ENCODE measurements around the gene XYLB. TPM values are rescaled to one million over a fixed set of nuclear protein-coding genes. Genes with fewer than 3 reads are reported as not detected.

The XYLB gene
- total RNA-seq, 2 experiments from 2014 or later = 2.6 to 3.1 TPM

GRCh38 chr3:38334142-38335055, 12.2 kb upstream of the XYLB start:
- Mint-ChIP-seq H3K27ac (no peak overlapping the region), H3K4me3 (no peak overlapping the region), H3K27me3 (peaks cover 9% of the 10 kb centered on the region), H3K4me1 (peaks cover 3% of the 10 kb centered on the region), H3K36me3 (no peaks in the 10 kb centered on the region), H3K9me3 (no peaks in the 10 kb centered on the region)
- ATAC-seq (ENCODE audit: low read depth) (no peak), DNase-seq (no peak)
- POLR2A ChIA-PET = no interaction called here

DNA sequence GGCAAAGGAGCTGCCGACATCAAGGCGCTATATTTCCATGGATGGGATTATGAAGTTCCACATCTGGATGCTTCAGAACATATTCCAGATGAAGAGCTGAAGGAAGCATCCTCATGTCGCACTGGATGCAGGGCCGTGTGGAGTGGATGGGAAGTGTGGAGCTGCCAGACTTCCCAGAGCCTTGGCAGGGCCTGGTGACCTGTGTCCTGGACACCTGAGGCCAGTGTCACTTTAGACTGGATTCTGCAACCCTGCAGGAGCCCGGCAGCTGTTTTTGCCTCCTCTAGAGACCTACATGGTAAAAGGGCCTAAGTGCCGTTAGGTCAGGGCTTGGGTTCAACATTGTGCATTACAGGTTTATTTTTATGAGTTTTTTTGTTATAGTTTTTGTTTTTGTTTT, 11.3 kb upstream of the XYLB start:
- DNase-seq = no peak
- peaks cover 3% of the 10 kb centered on the region for H3K4me1 Mint-ChIP-seq
- no peak overlapping the region for H3K4me3 Mint-ChIP-seq
- ATAC-seq (ENCODE audit: low read depth) = no peak
- H3K36me3 Mint-ChIP-seq = no peaks in the 10 kb centered on the region
- POLR2A ChIA-PET = no interaction called here
- H3K27ac Mint-ChIP-seq = no peak overlapping the region
- no peaks in the 10 kb centered on the region for H3K9me3 Mint-ChIP-seq
- peaks cover 16% of the 10 kb centered on the region for H3K27me3 Mint-ChIP-seq

- Mint-ChIP-seq H3K9me3 (no peaks in the 10 kb centered on the region), H3K36me3 (no peaks in the 10 kb centered on the region), H3K27me3 (peaks cover 18% of the 10 kb centered on the region), H3K4me1 (peaks cover 3% of the 10 kb centered on the region), H3K4me3 (no peak overlapping the region), H3K27ac (no peak overlapping the region)
- DNase-seq (no peak), ATAC-seq (ENCODE audit: low read depth) (no peak)
- POLR2A ChIA-PET = no interaction called here
Measured at GRCh38 chr3:38337703-38338102, 8.9 kb upstream of the XYLB start.

DNA sequence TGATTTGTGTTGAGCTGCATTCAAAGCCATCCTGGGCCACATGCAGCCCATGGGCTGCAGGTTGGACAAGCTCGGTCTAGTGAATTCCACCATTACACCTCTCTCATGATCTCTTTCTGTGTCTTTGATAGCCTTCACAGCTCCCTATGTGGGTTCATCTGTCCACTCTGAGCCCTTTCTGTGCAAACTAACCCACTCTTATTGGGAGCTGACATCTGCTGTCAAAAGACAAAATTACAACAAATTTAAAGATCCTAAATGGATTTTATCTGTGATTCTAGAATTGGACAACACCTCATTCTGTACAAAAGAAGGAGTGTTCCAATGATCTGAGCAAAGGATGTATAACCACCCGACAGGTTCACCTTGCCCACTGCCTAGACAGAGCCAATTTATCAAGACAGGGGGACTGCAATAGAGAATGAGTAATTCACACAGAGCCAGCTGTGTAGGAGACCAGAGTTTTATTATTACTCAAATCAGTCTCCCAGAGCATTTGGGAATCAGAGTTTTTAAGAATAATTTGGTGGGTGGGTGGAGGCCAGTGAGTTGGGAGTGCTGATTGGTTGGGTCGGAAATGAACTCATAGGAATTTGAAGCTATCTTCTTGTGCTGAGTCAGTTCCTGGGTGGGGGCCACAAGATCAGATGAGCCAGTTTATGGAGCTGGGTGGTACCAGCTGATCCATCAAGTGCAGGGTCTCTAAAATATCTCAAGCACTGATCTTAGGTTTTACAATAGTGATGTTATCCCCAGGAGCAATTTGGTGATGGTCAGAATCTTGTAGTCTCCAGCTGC, 2.6 kb upstream of the XYLB start:
- H3K4me1 Mint-ChIP-seq = peaks cover 8% of the 10 kb centered on the region
- no peak overlapping the region for H3K27ac Mint-ChIP-seq
- ATAC-seq (ENCODE audit: low read depth) (no peak), DNase-seq (no peak)
- no peak overlapping the region for H3K4me3 Mint-ChIP-seq
- peaks cover 13% of the 10 kb centered on the region for H3K27me3 Mint-ChIP-seq
- H3K9me3 Mint-ChIP-seq = no peaks in the 10 kb centered on the region
- no peaks in the 10 kb centered on the region for H3K36me3 Mint-ChIP-seq
- POLR2A ChIA-PET = no interaction called here

GRCh38 chr3:38345879-38346586, 552 bp upstream of the XYLB start:
- H3K4me1 Mint-ChIP-seq = peaks cover 8% of the 10 kb centered on the region
- no peaks in the 10 kb centered on the region for H3K27me3 Mint-ChIP-seq
- POLR2A ChIA-PET = interaction anchor here (0.7 to 1.6 kb wide), 4 partner anchors 109 to 379 kb away, joined by 3 to 8 read pairs (median 3); no protein-coding TSS in a partner anchor
- ATAC-seq (ENCODE audit: low read depth) = no peak
- H3K36me3 Mint-ChIP-seq = no peaks in the 10 kb centered on the region
- peak overlapping the region; percentile 79 for H3K4me3 Mint-ChIP-seq
- H3K9me3 Mint-ChIP-seq = no peaks in the 10 kb centered on the region
- H3K27ac Mint-ChIP-seq = peak overlapping the region; percentile 67
- no peak for DNase-seq

DNA sequence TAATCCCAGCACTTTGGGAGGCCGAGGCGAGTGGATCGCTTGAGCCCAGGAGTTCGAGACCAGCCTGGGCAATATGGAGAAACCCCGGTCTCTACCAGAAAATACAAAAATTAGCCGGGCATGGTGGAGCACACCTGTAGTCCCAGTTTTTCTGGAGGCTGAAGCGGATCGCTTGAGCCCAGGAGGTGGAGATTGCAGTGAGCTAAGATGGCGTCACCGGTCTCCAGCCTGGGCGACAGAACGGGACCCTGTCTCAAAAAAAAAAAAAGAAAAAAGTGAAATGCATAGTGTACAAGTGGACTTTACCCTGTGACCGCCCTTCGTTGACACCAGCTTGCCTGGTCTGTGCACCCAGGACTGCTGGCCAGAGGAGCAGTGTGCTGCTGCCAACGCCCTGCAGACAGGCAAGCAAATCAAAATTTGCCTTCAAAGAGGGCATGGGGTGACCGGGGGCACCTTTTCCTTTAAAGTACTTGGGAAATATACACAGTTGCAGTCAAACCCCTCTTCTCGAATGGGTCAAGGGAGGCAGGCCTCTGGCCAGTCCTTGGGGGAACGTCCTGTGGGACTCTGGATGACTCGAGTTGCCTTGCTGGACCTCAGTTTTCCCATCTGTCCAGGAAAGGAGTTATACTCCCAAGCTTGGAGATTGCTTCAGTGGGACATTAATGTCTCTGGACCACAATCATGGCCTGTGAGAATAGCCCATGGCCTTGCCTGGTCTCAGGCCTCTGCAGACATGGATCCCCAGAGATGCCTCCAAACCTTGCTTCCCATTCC, 1.0 kb downstream of the XYLB start:
- ATAC-seq (ENCODE audit: low read depth) = no peak
- H3K27ac Mint-ChIP-seq = no peak overlapping the region
- peak overlapping the region; percentile 75 for H3K4me3 Mint-ChIP-seq
- no peaks in the 10 kb centered on the region for H3K27me3 Mint-ChIP-seq
- DNase-seq = no peak
- H3K9me3 Mint-ChIP-seq = no peaks in the 10 kb centered on the region
- H3K36me3 Mint-ChIP-seq = peaks cover 3% of the 10 kb centered on the region
- peaks cover 8% of the 10 kb centered on the region for H3K4me1 Mint-ChIP-seq
- POLR2A ChIA-PET = interaction anchor here (1.3 to 1.6 kb wide), 2 partner anchors 149 to 228 kb away, joined by 3 read pairs; no protein-coding TSS in a partner anchor

DNA sequence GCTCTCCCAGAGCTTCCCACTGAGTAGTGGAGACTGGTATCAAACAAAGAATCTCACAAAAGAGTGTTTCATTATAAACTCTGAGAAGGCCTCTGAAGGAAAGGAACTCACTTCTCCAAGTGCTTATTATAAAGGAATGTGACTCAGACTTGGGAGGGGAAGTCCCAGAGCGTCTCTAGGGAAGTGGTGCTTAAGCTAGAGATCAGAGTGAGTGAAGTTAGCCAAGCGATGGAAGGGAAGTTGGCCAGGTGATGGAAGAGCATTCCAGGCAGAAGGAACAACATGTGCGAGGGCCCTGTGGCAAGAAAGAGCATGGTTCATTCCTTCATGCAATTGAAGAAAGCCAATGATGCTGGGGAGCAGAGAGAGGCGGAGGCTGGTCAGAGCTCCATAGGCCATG, 2.3 kb downstream of the XYLB start:
- DNase-seq (no peak), ATAC-seq (ENCODE audit: low read depth) (no peak)
- Mint-ChIP-seq H3K36me3 (peaks cover 8% of the 10 kb centered on the region), H3K9me3 (no peaks in the 10 kb centered on the region), H3K27ac (no peak overlapping the region), H3K4me3 (no peak overlapping the region), H3K27me3 (no peaks in the 10 kb centered on the region), H3K4me1 (peaks cover 8% of the 10 kb centered on the region)
- POLR2A ChIA-PET = no interaction called here

GRCh38 chr3:38349684-38350359, 3.2 kb downstream of the XYLB start:
- Mint-ChIP-seq H3K27ac (no peak overlapping the region), H3K27me3 (no peaks in the 10 kb centered on the region), H3K9me3 (no peaks in the 10 kb centered on the region), H3K4me3 (no peak overlapping the region), H3K36me3 (peaks cover 8% of the 10 kb centered on the region), H3K4me1 (peaks cover 8% of the 10 kb centered on the region)
- ATAC-seq (ENCODE audit: low read depth) (no peak), DNase-seq (no peak)
- POLR2A ChIA-PET = no interaction called here

- POLR2A ChIA-PET = no interaction called here
- peaks cover 9% of the 10 kb centered on the region for H3K36me3 Mint-ChIP-seq
- DNase-seq (no peak), ATAC-seq (ENCODE audit: low read depth) (no peak)
- no peak overlapping the region for H3K27ac Mint-ChIP-seq
- peaks cover 4% of the 10 kb centered on the region for H3K4me1 Mint-ChIP-seq
- H3K9me3 Mint-ChIP-seq = no peaks in the 10 kb centered on the region
- H3K27me3 Mint-ChIP-seq = no peaks in the 10 kb centered on the region
- H3K4me3 Mint-ChIP-seq = no peak overlapping the region
Measured at GRCh38 chr3:38353151-38353550, 6.6 kb downstream of the XYLB start.

- Mint-ChIP-seq H3K4me3 (no peak overlapping the region), H3K36me3 (peaks cover 9% of the 10 kb centered on the region), H3K9me3 (no peaks in the 10 kb centered on the region), H3K27ac (no peak overlapping the region), H3K27me3 (no peaks in the 10 kb centered on the region), H3K4me1 (no peaks in the 10 kb centered on the region)
- no peak for DNase-seq
- ATAC-seq (ENCODE audit: low read depth) = no peak
- POLR2A ChIA-PET = no interaction called here
Measured at GRCh38 chr3:38354588-38355330, 8.2 kb downstream of the XYLB start.

DNA sequence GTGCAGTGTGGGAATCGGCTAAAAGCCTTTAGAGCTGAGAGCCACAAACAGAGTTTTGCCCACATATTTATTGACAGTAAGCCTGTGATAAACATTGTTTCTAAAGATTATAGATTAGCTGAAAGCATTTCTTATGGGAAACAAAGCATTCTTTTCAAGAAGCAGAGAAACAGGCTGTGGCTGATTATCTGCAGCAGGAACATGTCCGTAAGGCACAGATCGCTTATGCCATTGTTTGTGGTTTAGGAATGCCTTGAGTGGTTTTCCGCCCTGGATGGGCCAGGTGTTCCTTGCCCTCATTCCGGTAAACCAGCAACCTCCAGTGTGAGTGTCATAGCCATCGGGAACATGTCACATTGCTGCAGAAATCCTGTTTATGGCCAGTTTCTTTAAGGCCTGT, 12.5 kb downstream of the XYLB start:
- no peaks in the 10 kb centered on the region for H3K27me3 Mint-ChIP-seq
- DNase-seq = no peak
- H3K27ac Mint-ChIP-seq = no peak overlapping the region
- H3K4me1 Mint-ChIP-seq = peaks cover 2% of the 10 kb centered on the region
- H3K9me3 Mint-ChIP-seq = no peaks in the 10 kb centered on the region
- H3K4me3 Mint-ChIP-seq = no peak overlapping the region
- POLR2A ChIA-PET = no interaction called here
- no peak for ATAC-seq (ENCODE audit: low read depth)
- peaks cover 14% of the 10 kb centered on the region for H3K36me3 Mint-ChIP-seq

GRCh38 chr3:38360345-38360744, 13.8 kb downstream of the XYLB start:
- Mint-ChIP-seq H3K36me3 (peaks cover 19% of the 10 kb centered on the region), H3K27ac (no peak overlapping the region), H3K4me3 (no peak overlapping the region), H3K4me1 (peaks cover 10% of the 10 kb centered on the region), H3K9me3 (no peaks in the 10 kb centered on the region), H3K27me3 (no peaks in the 10 kb centered on the region)
- DNase-seq (no peak), ATAC-seq (ENCODE audit: low read depth) (no peak)
- POLR2A ChIA-PET = no interaction called here
